GM21825 (cell line): ENCODE measurements around the gene CGB8.
"Not testable (repeated sequence)": the region's sequence is repeated elsewhere in the genome, so short reads cannot be mapped to it uniquely, and the experiment has no call there.

ENCODE experiments used
- ATAC-seq: cut with Tn5 transposase; IDR thresholded peaks from one replicate; pipeline ENCODE4 v1.9.1; 2021; ENCODE audit warnings: mild to moderate bottlenecking, moderate library complexity; ENCODE audit not compliant: unreplicated experiment

Gene CGB8

DNA sequence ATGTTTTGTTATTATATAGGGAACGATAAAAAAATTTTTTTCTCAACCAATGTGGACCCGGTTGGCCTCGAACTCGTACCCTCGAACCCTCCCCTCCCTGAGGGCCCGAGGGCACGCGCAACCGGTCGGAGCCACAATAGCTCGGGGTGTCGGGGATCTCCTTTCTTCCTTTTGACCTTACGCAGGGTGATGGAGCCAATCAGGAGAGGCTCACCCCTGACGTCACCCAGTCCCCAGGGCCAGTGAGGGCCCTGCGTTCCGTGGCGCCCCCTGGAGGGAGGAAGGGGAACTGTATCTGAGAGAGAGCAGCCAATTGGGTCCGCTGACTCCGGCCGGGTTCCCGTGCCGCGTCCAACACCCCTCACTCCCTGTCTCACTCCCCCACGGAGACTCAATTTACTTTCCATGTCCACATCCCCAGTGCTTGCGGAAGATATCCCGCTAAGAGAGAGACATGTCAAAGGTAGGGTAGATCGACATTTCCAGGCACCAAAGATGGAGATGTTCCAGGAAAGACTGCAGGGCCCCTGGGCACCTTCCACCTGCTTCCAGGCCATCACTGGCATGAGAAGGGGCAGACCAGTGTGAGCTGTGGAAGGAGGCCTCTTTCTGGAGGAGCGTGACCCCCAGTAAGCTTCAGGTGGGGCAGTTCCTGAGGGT, 17.1 kb downstream of the CGB8 start, which contains the start of gene CGB2:
CGB2 (plus strand) TSS at position 249 of the 660 bp plus-strand sequence; CDS start at position 455, 206 bp downstream.
- not testable (repeated sequence) for ATAC-seq

DNA sequence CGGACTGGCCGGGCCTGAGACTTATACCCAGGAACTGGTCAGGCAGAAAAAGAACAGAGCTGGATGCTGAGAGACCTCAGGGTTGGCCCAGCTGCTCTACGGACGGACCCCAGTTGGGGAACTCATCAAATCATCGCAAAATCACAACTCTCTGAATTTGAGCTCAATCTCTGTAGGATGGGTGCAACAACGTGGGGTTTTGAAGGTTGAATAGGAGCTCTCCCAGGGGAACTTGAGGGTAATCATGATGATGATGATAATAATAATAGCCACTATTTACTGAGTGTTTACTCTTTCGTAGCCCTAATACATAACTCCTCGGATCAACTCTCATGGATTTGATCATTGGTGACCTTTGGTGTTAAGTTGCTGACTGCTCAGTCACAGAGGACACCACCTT, 18.6 kb downstream of the CGB8 start:
- ATAC-seq: not testable (repeated sequence)

DNA sequence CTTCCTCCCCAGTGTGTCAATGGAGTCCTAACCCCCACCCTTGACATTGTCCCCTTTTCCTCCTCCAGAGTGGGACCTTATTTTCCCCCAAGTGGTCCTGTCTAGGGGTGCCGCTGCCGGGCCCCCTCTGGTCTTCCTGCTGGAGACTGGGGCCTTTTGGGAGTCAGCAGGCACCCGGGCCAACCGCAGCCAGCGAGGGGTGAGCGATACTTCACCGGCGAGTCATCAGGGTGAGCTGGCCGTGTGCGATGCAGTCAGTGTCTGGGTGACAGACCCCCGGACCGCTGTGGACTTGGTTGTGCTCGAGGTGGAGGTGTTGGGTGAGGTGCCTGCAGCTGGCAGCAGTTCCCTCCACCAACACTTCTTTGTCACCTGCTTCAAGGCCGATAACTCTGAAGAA, 19.2 kb downstream of the CGB8 start:
- not testable (repeated sequence) for ATAC-seq

DNA sequence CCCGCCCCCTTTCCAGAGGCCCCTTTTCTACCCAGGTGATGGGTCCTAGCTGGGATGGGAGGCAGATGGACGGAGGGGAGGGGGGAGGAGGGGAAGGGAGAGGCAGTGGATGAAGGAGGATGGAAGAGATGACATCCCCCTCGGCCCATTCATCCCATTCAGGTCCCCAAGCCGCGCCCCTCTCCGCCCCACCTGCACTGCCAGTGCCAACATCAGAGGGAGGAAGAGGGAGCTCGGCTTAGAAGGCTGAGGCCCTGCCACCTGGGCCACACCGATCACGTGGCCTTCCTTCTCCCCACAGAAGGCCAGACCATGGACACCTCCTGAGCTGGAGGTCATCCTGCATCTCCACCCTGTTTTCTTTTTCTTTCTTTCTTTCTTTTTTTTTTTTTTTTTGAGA, 20.2 kb downstream of the CGB8 start:
- ATAC-seq: not testable (repeated sequence)

DNA sequence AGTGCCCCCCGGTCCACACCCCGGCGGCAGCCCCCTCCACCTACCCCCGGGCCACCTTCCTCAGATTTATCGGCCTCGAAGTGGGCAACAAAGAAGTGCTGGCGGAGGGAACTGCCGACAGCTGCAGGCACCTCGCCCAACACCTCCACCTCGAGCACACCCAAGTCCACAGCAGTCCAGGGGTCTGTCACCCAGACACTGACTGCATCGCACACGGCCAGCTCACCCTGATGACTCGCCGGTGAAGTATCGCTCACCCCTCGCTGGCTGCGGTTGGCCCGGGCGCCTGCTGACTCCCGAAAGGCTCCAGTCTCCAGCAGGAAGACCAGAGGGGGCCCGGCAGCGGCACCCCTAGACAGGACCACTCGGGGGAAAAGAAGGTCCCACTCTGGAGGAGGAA, 23.3 kb downstream of the CGB8 start:
- ATAC-seq: not testable (repeated sequence)

DNA sequence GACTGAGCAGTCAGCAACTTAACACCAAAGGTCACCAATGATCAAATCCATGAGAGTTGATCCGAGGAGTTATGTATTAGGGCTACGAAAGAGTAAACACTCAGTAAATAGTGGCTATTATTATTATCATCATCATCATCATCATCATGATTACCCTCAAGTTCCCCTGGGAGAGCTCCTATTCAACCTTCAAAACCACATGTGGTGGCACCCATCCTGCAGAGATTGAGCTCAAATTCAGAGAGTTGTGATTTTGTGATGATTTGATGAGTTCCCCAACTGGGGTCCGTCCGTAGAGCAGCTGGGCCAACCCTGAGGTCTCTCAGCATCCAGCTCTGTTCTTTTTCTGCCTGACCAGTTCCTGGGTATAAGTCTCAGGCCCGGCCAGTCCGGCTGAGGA, 23.8 kb downstream of the CGB8 start:
- ATAC-seq: not testable (repeated sequence)

DNA sequence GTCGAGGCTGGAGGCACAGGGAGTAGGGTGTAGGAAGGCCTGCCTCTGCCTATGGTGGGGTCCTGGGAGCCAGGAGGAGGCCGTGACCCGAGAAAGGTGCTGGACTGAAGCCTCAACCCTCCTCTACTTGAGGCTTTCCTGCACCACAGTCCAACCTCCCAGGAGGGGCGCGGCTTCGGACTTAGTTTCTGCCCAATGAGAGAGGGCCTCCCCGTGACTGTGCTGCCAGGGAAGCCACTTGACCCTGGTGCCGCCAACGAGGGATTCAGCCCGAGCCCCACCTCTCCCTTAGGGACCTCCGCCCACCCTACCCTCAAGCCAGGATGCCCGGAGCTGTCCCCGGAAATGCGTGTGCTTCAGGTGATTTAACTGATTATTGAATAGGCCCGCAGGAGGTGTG, 24.7 kb downstream of the CGB8 start, which contains the start of gene CGB3:
CGB3 (minus strand) TSS at position 101 of the 400 bp plus-strand sequence. CDS start 362 bp downstream, outside the sequence.
- ATAC-seq: not testable (repeated sequence)

DNA sequence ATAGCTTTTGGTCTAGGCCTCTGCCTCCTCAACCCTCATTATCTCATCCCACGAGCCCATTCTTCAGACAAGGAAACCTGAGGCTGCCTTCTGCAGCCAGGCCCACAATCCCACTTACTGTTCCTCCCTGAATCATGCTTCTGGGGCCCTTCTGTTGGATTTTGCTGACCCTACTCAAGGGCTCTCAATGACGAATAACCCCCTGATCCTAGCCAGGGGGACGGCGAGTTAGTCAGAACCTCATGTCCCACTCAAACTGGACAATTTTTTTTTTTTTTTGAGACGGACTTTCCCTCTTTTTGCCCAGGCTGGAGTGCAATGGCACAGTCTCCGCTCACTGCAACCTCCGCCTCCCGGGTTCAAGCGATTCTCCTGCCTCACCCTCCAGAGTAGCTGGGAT, 26.8 kb downstream of the CGB8 start:
- ATAC-seq: no peak

DNA sequence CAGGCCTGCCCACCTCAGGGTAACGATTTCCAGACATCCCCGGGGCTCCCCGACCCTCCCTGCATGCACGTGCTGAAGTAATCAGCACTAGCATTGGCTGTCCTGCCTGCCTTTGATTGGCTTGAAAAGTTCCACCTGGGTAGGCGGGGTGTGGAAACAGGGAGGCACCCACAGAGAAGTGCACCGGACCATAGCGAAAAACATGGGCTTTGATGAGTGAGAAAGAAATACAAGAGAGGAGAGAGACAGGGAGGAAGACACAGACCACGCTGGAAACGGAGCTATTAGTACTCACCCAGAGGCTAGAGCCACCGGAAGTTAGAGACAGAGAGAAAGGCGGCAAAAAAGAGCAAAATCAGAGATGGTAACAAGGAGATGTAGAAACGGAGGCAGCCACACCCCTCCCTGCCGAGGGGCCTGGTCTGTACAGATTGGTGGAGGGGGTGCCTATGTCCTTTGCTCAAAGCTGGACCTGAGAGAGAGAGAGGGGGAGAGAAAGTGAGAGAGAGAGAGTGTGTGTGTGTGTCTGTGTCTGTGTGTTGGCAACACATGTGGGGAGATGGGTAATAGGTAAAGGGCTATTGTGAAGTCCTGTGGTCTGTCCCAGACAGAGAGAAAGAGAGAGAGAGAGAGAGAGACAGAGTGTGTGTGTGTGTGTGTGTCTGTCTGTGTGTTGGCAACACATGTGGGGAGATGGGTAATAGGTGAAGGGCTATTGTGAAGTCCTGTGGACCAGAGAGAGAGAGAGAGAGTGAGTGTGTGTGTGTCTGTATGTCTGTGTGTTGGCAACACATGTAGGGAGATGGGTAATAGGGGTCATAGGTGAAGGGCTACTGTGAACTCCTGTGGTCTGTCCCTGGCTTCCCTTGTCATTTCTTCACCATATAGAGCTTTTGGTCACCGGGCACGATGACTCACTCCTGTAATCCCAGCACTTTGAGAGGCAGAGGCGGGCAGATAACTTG, 27.7 kb downstream of the CGB8 start:
- ATAC-seq: no peak

DNA sequence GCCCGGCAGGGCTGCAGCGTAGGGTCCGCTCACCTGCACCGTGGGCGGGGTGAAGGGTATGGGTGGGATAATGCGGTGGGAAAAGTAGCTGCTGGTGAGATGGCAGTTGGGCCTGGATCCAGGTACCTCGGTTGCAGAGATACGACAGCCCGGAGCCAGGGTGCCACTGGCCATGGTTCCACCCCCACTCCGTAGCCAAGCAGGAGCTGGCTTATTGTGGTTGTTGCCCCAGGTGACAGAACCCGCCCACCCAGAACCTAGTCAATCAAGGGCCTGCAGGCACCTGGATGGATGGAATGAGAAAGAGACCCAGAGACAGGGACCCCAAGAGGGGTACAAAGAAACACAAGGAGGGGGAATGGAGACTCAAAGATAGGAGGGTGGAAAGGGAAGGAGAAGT, 28.6 kb downstream of the CGB8 start:
- ATAC-seq: no peak

DNA sequence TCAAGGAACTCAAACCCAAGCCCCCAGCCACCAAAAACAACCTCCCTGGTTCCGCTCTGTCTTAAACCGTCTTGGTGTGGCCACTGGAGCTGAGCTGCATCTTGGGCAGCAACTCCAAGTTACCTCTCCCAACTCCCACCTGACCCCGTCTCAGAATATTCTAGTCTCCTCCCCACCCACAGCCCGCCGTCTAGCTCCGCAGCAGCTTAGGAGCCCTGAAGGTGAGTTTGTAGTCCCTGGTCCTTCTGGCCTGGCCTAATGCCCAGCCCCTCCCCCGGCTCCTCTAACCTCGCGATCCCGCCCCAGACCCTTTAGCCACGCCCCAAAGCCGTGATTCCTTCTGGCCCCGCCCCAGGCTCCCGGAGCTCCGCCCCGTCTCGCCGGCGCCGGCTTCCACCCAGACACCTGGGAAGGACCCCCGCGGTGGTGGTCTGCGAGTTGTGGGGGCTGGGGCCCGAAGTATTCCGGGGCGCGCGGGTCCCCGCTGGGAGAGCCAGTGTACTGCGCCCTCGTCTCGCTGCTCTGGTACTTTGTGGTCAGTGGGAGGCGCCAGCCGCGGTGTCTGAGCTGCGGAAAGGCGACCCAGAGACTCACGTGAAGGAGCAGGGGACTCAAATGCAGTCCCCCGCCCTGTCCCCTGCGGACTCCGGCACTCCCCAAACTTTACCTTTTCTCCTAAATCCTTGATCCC, 29.5 kb downstream of the CGB8 start:
- no peak for ATAC-seq

DNA sequence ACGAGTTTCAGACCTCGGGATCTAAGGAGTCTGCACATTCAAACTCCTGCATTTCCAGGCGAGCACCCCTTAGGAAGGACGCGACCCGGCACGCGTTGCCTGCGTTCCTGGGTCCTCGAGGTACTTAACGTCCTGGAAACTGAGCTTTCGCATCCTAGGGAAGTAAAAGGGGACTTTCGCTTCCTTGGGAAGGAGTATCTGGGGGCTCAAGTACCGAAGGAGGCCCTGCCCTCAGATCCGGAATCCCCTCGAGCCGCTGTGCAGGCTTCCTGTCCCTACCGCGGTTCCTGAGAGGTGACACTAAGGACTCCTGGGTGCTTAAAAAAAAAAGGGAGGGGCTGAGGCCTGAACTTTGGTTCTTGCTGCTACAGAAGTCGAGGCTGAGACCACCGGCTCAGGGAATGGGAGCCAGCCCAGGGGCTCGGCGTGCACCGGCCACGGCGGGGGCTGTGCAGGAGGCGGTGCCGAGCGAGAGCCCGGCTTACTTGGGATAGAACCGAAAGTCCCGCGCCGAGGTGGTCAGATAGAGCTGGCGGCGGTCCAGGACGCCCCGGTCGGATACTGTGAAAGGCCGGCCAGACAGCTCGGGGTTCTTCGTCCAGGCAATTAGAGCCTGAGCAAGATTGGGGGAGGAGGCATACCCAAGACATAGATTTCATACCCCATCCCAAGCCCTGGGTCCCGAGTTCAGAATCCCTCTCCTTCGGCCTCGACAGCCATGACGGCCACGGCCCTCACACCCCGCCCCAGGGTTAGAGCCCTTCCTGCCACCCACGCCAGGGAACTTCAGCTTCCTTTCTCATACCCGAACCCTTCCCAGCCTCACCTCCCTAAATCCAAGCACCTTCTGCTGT, 30.3 kb downstream of the CGB8 start:
- ATAC-seq: not testable (repeated sequence)

DNA sequence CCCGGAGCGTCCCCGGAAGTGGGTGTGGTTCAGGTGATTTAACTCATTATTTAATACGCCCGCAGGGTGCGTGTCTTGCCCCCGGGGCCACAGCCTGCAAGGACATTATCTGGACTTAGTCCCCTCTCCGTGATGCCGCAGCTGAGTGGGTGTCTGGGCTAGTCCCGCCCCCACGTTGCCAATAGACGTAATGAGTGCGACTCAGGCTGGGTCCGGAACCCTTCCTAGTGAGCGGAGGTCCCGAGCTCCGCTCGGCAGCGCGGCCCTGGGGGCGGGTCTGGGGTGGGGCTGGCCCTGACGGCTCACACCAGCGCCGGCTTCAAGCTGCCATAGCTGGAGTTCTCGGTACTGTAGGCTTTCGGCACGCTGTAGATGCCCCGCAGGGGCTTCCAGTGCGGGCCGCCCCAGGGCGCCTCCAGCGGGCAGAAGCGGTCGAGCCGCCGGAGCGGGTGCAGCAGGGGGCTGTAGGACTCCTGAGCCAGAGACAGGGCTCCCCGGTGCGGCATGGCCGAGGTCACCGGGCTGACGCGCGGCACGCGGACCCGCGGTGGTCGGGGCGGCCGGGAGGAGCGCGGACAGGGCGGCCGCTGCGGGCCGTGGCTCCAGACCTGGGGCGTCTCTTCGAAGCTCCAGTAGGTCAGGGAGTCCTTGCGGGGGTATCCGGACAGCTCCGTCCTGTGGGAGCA, 31.1 kb downstream of the CGB8 start:
- ATAC-seq: peak; percentile 38

DNA sequence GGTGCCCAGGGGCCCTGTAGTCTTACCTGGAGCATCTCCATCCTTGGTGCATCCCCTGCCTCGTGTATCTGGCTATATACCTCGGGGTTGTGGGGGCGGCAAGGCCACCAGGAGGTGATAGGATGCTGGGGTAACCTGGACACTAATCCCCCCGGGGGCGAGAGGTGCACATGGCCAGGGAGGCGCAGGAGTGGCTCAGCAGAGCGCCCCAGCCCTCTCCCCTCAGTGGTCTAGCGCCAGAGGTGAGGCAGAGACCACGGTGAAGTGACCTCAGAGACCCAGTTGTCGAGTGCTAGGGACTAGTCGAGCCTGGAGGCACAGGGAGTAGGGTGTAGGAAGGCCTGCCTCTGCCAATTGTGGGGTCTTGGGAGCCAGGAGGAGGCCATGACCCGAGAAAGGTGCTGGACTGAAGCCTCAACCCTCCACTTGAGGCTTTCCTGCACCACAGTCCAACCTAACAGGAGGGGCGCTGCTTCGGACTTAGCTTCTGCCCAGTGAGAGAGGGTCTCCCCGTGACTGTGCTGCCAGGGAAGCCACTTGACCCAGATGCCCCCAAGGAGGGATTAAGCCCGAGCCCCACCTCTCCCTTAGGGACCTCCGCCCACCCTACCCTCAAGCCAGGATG, 31.8 kb downstream of the CGB8 start, which contains the start of gene LHB:
LHB (minus strand) TSS at position 51 of the 625 bp plus-strand sequence; CDS start at position 41, 10 bp downstream.
- ATAC-seq: no peak

DNA sequence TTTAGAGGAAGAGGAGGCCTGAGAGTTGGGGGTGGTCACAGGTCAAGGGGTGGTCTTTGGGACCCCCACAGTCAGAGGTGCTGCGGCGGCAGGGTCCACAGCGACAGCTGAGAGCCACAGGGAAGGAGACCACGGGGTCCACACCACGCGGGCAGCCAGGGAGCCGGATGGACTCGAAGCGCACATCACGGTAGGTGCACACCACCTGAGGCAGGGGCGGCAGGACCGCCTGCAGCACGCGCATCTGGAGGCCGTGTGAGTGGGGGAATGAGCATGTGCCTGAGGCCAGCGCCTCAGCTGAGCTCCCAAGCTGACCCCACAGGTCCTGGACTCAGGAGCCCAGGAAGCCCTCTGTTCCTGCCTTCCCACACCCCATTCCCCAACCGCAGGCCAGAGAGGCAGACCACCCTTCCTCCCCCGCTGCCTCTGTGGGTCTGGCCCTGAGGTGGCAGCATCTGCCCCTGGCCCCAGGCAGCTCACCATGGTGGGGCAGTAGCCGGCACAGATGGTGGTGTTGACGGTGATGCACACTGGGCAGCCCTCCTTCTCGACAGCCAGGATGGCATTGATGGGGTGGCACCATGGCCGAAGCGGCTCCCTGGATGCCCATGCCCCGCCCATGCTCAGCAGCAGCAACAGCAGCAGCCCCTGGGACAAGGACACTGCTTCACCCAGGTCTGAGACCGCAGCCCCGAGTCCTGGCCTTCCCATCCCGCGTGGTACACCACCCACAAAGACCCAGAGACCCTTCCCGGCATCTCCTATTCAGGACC, 32.7 kb downstream of the CGB8 start:
- ATAC-seq: no peak

DNA sequence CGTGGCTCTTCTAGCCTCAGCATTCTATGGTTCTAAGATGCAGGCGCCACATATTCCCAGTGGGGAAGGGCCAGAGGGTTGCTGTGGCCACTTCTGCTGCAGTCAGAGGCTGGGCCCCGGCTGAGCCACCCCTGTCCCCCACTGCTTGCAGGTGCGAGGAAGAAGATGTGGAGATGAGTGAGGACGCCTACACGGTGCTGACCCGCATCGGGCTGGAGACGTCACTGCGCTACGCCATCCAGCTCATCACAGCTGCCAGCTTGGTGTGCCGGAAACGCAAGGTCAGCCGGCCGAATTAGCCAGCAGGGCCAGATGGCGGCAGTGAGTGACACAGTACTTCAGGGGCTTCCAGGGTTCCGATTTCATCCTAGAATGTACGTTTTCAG, 34.0 kb downstream of the CGB8 start:
- no peak for ATAC-seq

DNA sequence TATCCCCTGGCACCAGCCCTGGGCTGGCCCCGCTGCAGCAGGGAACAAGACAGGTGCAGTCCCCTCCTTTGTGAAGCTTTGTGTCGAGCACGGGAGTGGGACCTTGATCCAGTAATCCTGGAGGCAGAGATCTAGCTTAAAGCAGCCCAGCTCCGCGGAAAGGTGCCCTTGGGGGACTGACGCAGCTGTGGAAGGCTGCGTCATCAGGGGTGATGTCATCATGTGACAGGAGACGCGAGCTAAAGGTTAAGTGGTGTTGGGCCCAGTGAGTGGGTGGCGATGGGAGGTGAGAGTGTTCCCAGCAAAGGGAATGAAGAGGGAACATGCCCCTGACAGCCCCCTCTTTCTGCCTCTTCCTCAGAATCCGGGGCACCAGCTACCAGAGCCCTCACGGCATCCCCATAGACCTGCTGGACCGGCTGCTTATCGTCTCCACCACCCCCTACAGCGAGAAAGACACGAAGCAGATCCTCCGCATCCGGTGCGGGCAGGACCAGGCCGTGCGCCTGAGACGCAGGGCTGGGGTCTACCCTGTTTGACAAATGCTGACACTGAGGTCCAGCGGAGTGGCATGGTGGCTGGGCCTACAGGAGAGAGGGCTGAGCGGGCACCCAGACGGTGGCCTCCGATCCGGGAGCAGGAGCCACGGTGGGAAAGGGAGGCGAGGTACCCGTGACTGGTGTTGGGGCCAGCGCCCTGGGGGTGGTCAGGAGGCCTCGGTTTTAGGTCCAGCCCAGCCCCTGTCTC, 34.6 kb downstream of the CGB8 start:
- ATAC-seq: no peak

DNA sequence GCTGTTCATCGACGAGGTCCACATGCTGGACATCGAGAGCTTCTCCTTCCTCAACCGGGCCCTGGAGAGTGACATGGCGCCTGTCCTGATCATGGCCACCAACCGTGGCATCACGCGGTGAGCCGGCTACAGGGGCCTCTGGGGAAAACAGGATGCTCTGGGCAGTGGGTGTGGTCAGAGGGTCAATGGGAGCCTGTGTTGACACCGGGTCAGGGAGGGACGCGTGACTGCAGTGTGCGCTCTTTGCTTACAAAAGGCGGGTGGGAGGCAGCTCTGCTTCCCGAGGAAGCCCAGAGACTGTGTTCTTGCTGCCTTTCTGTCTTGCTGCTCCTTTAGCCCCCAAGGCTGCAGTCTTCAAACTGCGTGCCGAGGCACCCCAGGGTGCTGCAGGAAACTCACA, 37.7 kb downstream of the CGB8 start:
- no peak for ATAC-seq
